IMR-90 (cell line): Measurements from ENCODE around the gene TMEM253. TPM values are rescaled to one million over a fixed set of nuclear protein-coding genes. Genes with fewer than 3 reads are reported as not detected.

Experiments used
- ATAC-seq: fragments of 200-7000 bp; cut with Tn5 transposase; 2 replicates; pipeline ENCODE4 v1.9.1; 2020; ENCODE audit warnings: low read depth, mild to moderate bottlenecking, moderate library complexity
- BruUV-seq: library from RNA; stranded (reverse); fragments of 400-500 nt; replicated peaks from 2 replicates; lab custom pipeline; 2021; lab: Mats Ljungman, UMichigan
- CTCF ChIA-PET: fragments of 300-600 bp; formaldehyde crosslinking; extraction: SDS; loops from one replicate; lab custom pipeline; 2021; ENCODE audit warnings: antibody characterized with exemption; lab: Yijun Ruan, JAX
- POLR2A ChIA-PET: fragments of 300-600 bp; sonication (Branson Sonifier 250); formaldehyde crosslinking; loops from one replicate; lab custom pipeline; 2022; ENCODE audit warnings: antibody characterized with exemption; ENCODE audit not compliant: unreplicated experiment; lab: Charles Lee
- DNase-seq: peaks from one replicate; pipeline ENCODE4 v3.0.0; 2013
- H2AFZ ChIP-seq: replicated peaks from 2 replicates; pipeline ENCODE3; 2013; ENCODE audit warnings: low read length, mild to moderate bottlenecking; ENCODE audit not compliant: poor library complexity
- H2AK5ac ChIP-seq: 2 replicates; pipeline ENCODE4 v1.6.1; 2013; ENCODE audit warnings: low read depth, low read length, inconsistent platforms
- H2AK9ac ChIP-seq: replicated peaks from 2 replicates; pipeline ENCODE3; 2013; ENCODE audit warnings: mild to moderate bottlenecking, low read depth, low read length, moderate library complexity; ENCODE audit not compliant: poor library complexity
- H2BK120ac ChIP-seq: 2 replicates; pipeline ENCODE4 v1.6.1; 2013; ENCODE audit warnings: low read depth, low read length, inconsistent platforms
- H2BK15ac ChIP-seq: 3 replicates; pipeline ENCODE4 v1.6.1; 2013; ENCODE audit warnings: low read depth, low read length, inconsistent platforms
- H2BK20ac ChIP-seq: 2 replicates; pipeline ENCODE4 v1.6.1; 2013; ENCODE audit warnings: low read depth, mild to moderate bottlenecking, inconsistent platforms, low read length, moderate library complexity
- H2BK5ac ChIP-seq: 2 replicates; pipeline ENCODE4 v1.6.1; 2013; ENCODE audit warnings: mild to moderate bottlenecking, low read depth, low read length, inconsistent platforms; ENCODE audit not compliant: poor library complexity, severe bottlenecking
- H3K14ac ChIP-seq: replicated peaks from 2 replicates; pipeline ENCODE4 v1.6.1; 2013; ENCODE audit warnings: low read depth, low read length, inconsistent platforms
- H3K18ac ChIP-seq: 2 replicates; pipeline ENCODE4 v1.6.1; 2013; ENCODE audit warnings: low read depth, low read length, control low read depth
- H3K23ac ChIP-seq: 2 replicates; pipeline ENCODE4 v1.6.1; 2013; ENCODE audit warnings: low read depth, low read length, inconsistent platforms
- H3K27ac ChIP-seq: 2 replicates; pipeline ENCODE4 v1.5.1; 2013; ENCODE audit warnings: mild to moderate bottlenecking, control low read depth, low read length; ENCODE audit not compliant: insufficient read depth
- H3K27me3 ChIP-seq: 2 replicates; pipeline ENCODE4 v1.6.1; 2013; ENCODE audit warnings: low read length; ENCODE audit not compliant: control insufficient read depth, insufficient read depth
- H3K36me3 ChIP-seq: 2 replicates; pipeline ENCODE4 v1.6.1; 2013; ENCODE audit warnings: low read length, mixed read lengths; ENCODE audit not compliant: control insufficient read depth, insufficient read depth
- H3K4ac ChIP-seq: 2 replicates; pipeline ENCODE4 v1.6.1; 2013; ENCODE audit warnings: low read depth, low read length, inconsistent platforms
- H3K4me1 ChIP-seq: 2 replicates; pipeline ENCODE4 v1.6.1; 2013; ENCODE audit warnings: low read length, mixed read lengths; ENCODE audit not compliant: control insufficient read depth, insufficient read depth
- H3K4me2 ChIP-seq: 2 replicates; pipeline ENCODE4 v1.6.1; 2013; ENCODE audit warnings: low read depth, mild to moderate bottlenecking, control low read depth, low read length, moderate library complexity
- H3K4me3 ChIP-seq: 2 replicates; pipeline ENCODE4 v1.5.1; 2013; ENCODE audit warnings: low read depth, mild to moderate bottlenecking, control low read depth, low read length, moderate library complexity; ENCODE audit not compliant: insufficient read depth
- H3K56ac ChIP-seq: 2 replicates; pipeline ENCODE4 v1.6.1; 2013; ENCODE audit warnings: low read length, inconsistent platforms; ENCODE audit not compliant: insufficient read depth; ENCODE audit errors: extremely low read depth
- H3K79me1 ChIP-seq, 2 experiments: 2 replicates each; pipeline ENCODE4 v1.6.1; 2013; ENCODE audit warnings: low read length in 2 of 2, inconsistent platforms in 1 of 2, low read depth in 1 of 2
- H3K9ac ChIP-seq: 2 replicates; pipeline ENCODE4 v1.6.1; 2013; ENCODE audit warnings: low read depth, low read length, control low read depth
- H3K9me1 ChIP-seq: 2 replicates; pipeline ENCODE4 v1.6.1; 2013; ENCODE audit warnings: low read length, inconsistent platforms; ENCODE audit not compliant: insufficient read depth
- H3K9me3 ChIP-seq: 2 replicates; pipeline ENCODE4 v1.6.1; 2013; ENCODE audit warnings: low read length; ENCODE audit not compliant: control insufficient read depth, insufficient read depth
- H4K20me1 ChIP-seq: 2 replicates; pipeline ENCODE4 v1.6.1; 2013; ENCODE audit warnings: low read length, inconsistent platforms; ENCODE audit not compliant: insufficient read depth
- H4K5ac ChIP-seq: 2 replicates; pipeline ENCODE4 v1.6.1; 2013; ENCODE audit warnings: mild to moderate bottlenecking, low read depth, low read length, control low read depth
- H4K8ac ChIP-seq, 2 experiments: 2 replicates each; pipeline ENCODE4 v1.6.1; 2013; ENCODE audit warnings: low read depth in 2 of 2, low read length in 2 of 2, control low read depth in 1 of 2, inconsistent platforms in 1 of 2
- H4K91ac ChIP-seq: 2 replicates; pipeline ENCODE4 v1.6.1; 2013; ENCODE audit warnings: low read depth, low read length, inconsistent platforms; ENCODE audit not compliant: insufficient read depth
- BHLHE40 ChIP-seq: fragments of 150-350 bp; IDR thresholded peaks from 2 replicates; pipeline ENCODE4 v1.6.1; 2016; ENCODE audit warnings: mild to moderate bottlenecking, low read depth, low read length
- CEBPB ChIP-seq: IDR thresholded peaks from 2 replicates; pipeline ENCODE4 v1.6.1; 2012; ENCODE audit warnings: low read depth, low read length, improper control_type of control experiment
- CTCF ChIP-seq: conservative IDR thresholded peaks from 2 replicates; pipeline ENCODE4 v1.5.1; 2012; ENCODE audit warnings: mild to moderate bottlenecking, low read depth, low read length, improper control_type of control experiment
- ELK1 ChIP-seq: fragments of 150-350 bp; IDR thresholded peaks from 2 replicates; pipeline ENCODE4 v1.6.1; 2016; ENCODE audit warnings: low read depth, mild to moderate bottlenecking, low read length, moderate library complexity, borderline replicate concordance
- FOS ChIP-seq: fragments of 150-350 bp; IDR thresholded peaks from 2 replicates; pipeline ENCODE4 v1.6.1; 2016; ENCODE audit warnings: low read depth, low read length
- MAFK ChIP-seq: IDR thresholded peaks from 2 replicates; pipeline ENCODE4 v1.6.1; 2012; ENCODE audit warnings: low read depth, low read length, improper control_type of control experiment
- MAZ ChIP-seq: IDR thresholded peaks from 2 replicates; pipeline ENCODE4 v1.6.1; 2012; ENCODE audit warnings: low read depth, mild to moderate bottlenecking, low read length, improper control_type of control experiment, moderate library complexity, borderline replicate concordance
- NFE2L2 ChIP-seq: fragments of 150-350 bp; IDR thresholded peaks from 2 replicates; pipeline ENCODE4 v1.6.1; 2016; ENCODE audit warnings: low read depth, mild to moderate bottlenecking, low read length
- RAD21 ChIP-seq: IDR thresholded peaks from 2 replicates; pipeline ENCODE4 v1.6.1; 2012; ENCODE audit warnings: low read length, improper control_type of control experiment
- RFX5 ChIP-seq: IDR thresholded peaks from 2 replicates; pipeline ENCODE4 v1.8.0; 2012; ENCODE audit warnings: low read depth, mild to moderate bottlenecking, low read length, moderate library complexity
- SMC3 ChIP-seq: fragments of 150-350 bp; IDR thresholded peaks from 2 replicates; pipeline ENCODE4 v1.6.1; 2016; ENCODE audit warnings: low read depth, mild to moderate bottlenecking, antibody characterized with exemption, low read length, moderate library complexity
- USF2 ChIP-seq: fragments of 150-350 bp; IDR thresholded peaks from 2 replicates; pipeline ENCODE4 v1.6.1; 2017; ENCODE audit warnings: mild to moderate bottlenecking, antibody characterized with exemption, low read length, low read depth
- WGBS, 2 experiments: methylation state at CpG; one replicate each; pipeline versions ENCODE4 v1.1.5 to v1.1.7; 2013; ENCODE audit warnings: missing lambda C conversion rate in 2 of 2; ENCODE audit not compliant: insufficient read length in 1 of 2; ENCODE audit errors: extremely low coverage in 2 of 2; 5-methylcytosine and 5-hydroxymethylcytosine counted together
- dilution Hi-C: fragments of 300-500 bp; cut with HindIII; formaldehyde crosslinking; loops from one replicate; pipeline ENCODE4 v1.14.3; 2018; ENCODE audit warnings: low sequenced_read_pairs; ENCODE audit not compliant: unreplicated experiment
- in situ Hi-C: fragments of 300-500 bp; cut with MboI; formaldehyde crosslinking; loops from 3 replicates; pipeline ENCODE4 v1.14.3; 2019; ENCODE audit warnings: low sequenced_read_pairs, inconsistent platforms, mixed read lengths
- intact Hi-C: fragments of 100-400 bp; cut with micrococcal nuclease; formaldehyde crosslinking; loops from 2 replicates; pipeline ENCODE4 v1.10.0; 2022
- polyA plus RNA-seq, 3 experiments: library from polyadenylated mRNA; depleted of rRNA; stranded (reverse); fragments of >200 nt; gene quantifications; 2 replicates each; pipeline ENCODE4 v1.2.3, GENCODE V29; 2012; ENCODE audit warnings: low replicate concordance in 1 of 3
- total RNA-seq: library from RNA; depleted of rRNA; stranded (reverse); fragments of >200 nt; gene quantifications from 2 replicates; pipeline ENCODE4 v1.2.3, GENCODE V29; 2012

Gene TMEM253
- total and polyA plus RNA-seq, 2 of the 4 experiments (the other 2 are of a cell fraction), result 0.07 TPM; not detected in 1

- peak overlapping the region; percentile 26; the same call in 1 of the 2 replicates for H2BK120ac ChIP-seq
- peak overlapping the region; percentile 90 for H2AK9ac ChIP-seq
- H3K23ac ChIP-seq, result peak overlapping the region; percentile 64; the same call in 1 of the 2 replicates
- peak overlapping the region; percentile 53 for H2AK5ac ChIP-seq
- peak overlapping the region; percentile 91 for H3K27ac ChIP-seq
- 0 out of 2 replicates have a peak, but pooled peaks have one; percentile 5 for ATAC-seq
- peaks cover 22% of the 10 kb centered on the region for H3K4me1 ChIP-seq
- no peak overlapping the region for H2BK15ac ChIP-seq
- H3K36me3 ChIP-seq, result peaks cover 8% of the 10 kb centered on the region
- POLR2A ChIA-PET, result no interaction called here
- peak overlapping the region; percentile 86 for H3K4me2 ChIP-seq
- peak overlapping the region; percentile 99 for H2AFZ ChIP-seq
- 2% methylated on average over 8 of the region's 45 CpGs; no CpG with 5 or more reads in 1 of the 2 experiments for WGBS, 2 experiments
- H3K9me3 ChIP-seq, result no peaks in the 10 kb centered on the region
- peaks cover 10 to 34% of the 10 kb centered on the region in 2 experiments for H3K79me1 ChIP-seq
- dilution Hi-C loops (no loop called here), in situ Hi-C loops (no loop called here), intact Hi-C loops (loop anchor here (1.0 to 2.0 kb wide), 2 partner anchors 36 to 68 kb away; no protein-coding TSS in a partner anchor)
- CTCF ChIA-PET, result interaction anchor here (1.0 to 2.8 kb wide), 10 partner anchors 15 to 54 kb away, joined by 4 to 23 read pairs (median 10); no protein-coding TSS in a partner anchor
- H4K8ac ChIP-seq, result peak overlapping the region; percentile 43 to 50; a peak in 2 of 4 replicates
- H3K18ac ChIP-seq, result no peak overlapping the region; the same call in 1 of the 2 replicates
- peaks cover 10% of the 10 kb centered on the region for H3K9me1 ChIP-seq
- peak overlapping the region; percentile 72 for H4K91ac ChIP-seq
- peak overlapping the region; percentile 81 for H3K9ac ChIP-seq
- H2BK20ac ChIP-seq, result no peak overlapping the region
- H3K27me3 ChIP-seq, result no peaks in the 10 kb centered on the region
- H3K4ac ChIP-seq, result peak overlapping the region; percentile 85
- no peak overlapping the region for H2BK5ac ChIP-seq
- peaks cover 10% of the 10 kb centered on the region for H4K20me1 ChIP-seq
- peak; percentile 52 for DNase-seq
- peak overlapping the region; percentile 68 for H3K4me3 ChIP-seq
- BruUV-seq, result no TSS peak
- peak overlapping the region; percentile 47; the same call in 1 of the 2 replicates for H3K56ac ChIP-seq
- peak overlapping the region; percentile 77; the same call in 1 of the 2 replicates for H3K14ac ChIP-seq
- TF ChIP-seq NFE2L2 (0 out of 2 replicates have a peak, but pooled peaks have one; percentile 7), MAZ (no peak), BHLHE40 (no peak), SMC3 (peak; percentile 81), RFX5 (no peak), CTCF (peak; percentile 75), RAD21 (peak; percentile 81), ELK1 (no peak), CEBPB (no peak), MAFK (no peak), USF2 (no peak), FOS (no peak)
- peak overlapping the region; percentile 66 for H4K5ac ChIP-seq
Measured at GRCh38 chr14:21068521-21069387, 32.1 kb upstream of the TMEM253 start.
